ENCODE data around the gene YY1.
A peak's percentile ranks its signal among the peaks of the same experiment; 100 is the strongest.
"Not testable (repeated sequence)": the region's sequence is repeated elsewhere in the genome, so short reads cannot be mapped to it uniquely, and the experiment has no call there.

YY1 gene

DNA sequence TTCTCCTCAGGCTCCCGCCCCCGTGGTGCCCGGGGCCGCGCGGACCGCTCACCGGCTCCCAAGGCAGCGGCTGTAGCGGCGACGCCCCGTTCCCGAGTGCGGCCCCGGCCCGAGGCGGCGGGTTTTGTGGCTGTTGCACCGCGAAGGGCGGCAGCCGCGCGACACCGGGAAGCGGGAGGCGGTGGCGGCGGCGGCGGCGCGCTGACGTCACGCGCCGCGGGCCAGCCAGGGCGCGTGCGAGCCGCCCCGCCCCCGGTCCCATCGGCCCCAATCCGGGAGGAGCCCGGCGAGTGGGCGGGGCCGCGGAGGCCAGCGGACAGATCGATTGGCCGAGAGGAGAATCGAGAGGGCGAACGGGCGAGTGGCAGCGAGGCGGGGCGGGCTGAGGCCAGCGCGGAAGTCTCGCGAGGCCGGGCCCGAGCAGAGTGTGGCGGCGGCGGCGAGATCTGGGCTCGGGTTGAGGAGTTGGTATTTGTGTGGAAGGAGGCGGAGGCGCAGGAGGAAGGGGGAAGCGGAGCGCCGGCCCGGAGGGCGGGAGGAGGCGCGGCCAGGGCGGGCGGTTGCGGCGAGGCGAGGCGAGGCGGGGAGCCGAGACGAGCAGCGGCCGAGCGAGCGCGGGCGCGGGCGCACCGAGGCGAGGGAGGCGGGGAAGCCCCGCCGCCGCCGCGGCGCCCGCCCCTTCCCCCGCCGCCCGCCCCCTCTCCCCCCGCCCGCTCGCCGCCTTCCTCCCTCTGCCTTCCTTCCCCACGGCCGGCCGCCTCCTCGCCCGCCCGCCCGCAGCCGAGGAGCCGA lies at the start of gene YY1:
Gene YY1 (plus strand): TSS at position 726 of the 792 bp plus-strand sequence. CDS start 101 bp downstream, outside the sequence.
- peak; percentile 97 for DNase-seq (ENCODE audit: insufficient read length, low spot score)
- FAIRE-seq = peak; percentile 73

GRCh38 chr14:100190126-100190525 lies 48.8 kb upstream of the YY1 start:
- DNase-seq (ENCODE audit: insufficient read length, low spot score) (no peak), FAIRE-seq (no peak)

DNA sequence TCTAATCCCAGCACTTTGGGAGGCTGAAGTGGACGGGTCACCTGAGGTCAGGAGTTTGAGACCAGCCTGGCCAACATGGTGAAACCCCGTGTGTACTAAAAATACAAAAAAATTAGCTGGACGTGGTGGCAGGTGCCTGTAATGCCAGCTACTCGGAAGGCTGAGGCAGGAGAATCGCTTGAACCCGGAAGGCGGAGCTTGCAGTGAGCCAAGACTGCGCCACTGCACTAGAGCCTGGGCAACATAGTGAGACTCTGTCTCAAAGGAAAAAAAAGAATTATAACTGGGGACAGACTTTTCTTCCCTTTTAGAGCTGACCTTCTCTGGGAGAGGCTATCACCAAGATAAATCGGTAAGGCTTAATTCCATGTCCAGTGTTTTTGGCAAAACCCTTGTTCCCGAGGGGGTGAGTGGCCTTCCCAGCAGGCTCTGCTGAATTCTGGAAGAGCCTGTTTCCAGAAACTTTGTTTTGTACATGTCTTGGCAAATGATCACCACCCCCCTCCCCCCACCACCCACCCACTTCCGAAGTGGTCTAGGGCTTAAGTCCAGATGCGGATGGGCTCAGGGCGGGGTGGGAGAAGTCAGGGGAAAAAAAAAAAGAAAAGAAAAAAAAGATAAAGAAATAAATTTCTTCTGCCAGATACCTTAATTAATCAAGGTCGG lies 47.2 kb upstream of the YY1 start:
- no peak for FAIRE-seq

GRCh38 chr14:100192250-100192671 lies 46.7 kb upstream of the YY1 start:
- DNase-seq (ENCODE audit: insufficient read length, low spot score) (no peak), FAIRE-seq (no peak)

More for the DNA sequence above, 47.2 kb upstream of the YY1 start:
- no peak for DNase-seq (ENCODE audit: insufficient read length, low spot score)

- FAIRE-seq (peak; percentile 97), DNase-seq (ENCODE audit: insufficient read length, low spot score) (peak; percentile 99)
Measured at GRCh38 chr14:100192672-100193416, 46.1 kb upstream of the YY1 start.

GRCh38 chr14:100193417-100194357 lies 45.3 kb upstream of the YY1 start:
- DNase-seq (ENCODE audit: insufficient read length, low spot score) (no peak), FAIRE-seq (no peak)

DNA sequence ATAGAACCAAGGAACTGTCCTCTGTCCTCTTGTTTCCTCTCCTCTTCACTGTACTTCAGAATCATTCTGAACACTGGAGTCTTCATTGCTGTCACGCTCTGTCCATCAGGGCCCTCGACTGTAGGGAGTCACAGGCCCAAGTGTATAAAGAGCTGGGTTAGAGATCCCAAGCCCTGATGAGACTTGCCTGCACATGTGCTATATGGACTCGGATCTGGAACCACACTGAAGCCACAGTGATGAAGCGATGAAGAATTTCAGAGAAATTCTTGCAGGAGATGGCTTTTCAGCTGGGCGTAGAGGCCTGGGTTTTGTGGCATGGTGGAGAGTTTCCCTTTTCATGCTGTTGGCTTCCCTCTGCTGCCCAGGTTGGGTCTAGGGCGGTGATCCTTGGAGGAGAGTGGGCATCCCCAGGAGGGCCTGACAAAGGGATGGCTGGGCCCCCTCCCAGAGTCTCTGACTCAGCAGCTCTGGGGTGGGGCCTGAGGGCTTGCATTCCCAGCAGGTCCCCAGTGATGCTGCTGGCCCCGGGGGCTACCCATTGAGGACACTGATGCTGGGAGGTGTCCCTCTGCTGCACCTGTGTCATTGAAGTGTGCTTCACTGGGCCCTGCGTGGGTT lies 39.6 kb upstream of the YY1 start:
- FAIRE-seq (no peak), DNase-seq (ENCODE audit: insufficient read length, low spot score) (no peak)

GRCh38 chr14:100200311-100200710 lies 38.6 kb upstream of the YY1 start:
- FAIRE-seq (no peak), DNase-seq (ENCODE audit: insufficient read length, low spot score) (no peak)

DNA sequence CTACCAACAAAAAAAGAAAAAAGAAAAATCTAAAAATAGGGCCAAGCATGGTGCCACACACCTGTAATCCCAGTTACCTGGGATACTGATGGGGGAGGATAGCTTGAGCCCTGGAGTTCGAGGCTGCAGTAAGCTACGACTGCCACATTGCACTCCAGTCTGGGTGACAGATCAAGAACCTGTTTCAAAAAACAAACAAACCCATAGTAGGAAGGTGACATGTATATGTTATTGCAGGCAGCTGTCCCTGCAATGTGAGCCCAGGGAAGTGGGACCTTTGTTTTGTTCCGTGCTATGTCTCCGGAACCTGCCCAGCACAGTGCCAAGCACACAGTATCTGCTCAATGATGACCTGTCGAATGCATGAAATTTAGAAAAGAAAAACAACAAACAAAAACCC lies 37.2 kb upstream of the YY1 start:
- DNase-seq (ENCODE audit: insufficient read length, low spot score) (no peak), FAIRE-seq (no peak)

GRCh38 chr14:100202712-100203111 lies 36.2 kb upstream of the YY1 start:
- FAIRE-seq (no peak), DNase-seq (ENCODE audit: insufficient read length, low spot score) (no peak)

DNA sequence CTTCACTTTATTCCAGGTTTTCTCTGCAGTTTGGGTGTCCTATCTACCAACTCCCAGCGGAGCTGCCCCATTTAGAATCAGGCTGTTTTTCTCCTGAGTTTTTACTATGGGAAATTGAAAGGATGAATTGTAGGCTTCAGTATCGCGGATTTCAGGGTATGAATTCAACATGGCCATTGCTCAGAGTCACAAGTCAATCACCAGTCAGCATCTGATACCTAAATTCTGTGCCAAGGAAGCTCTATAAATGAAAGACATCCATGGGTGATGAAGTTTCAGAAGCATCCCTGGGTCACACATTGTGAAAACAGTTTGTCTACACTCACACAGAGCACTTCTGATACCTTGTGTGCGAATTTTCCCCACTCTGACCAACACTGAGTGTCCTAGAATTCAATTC lies 35.8 kb upstream of the YY1 start:
- no peak for DNase-seq (ENCODE audit: insufficient read length, low spot score)
- no peak for FAIRE-seq

DNA sequence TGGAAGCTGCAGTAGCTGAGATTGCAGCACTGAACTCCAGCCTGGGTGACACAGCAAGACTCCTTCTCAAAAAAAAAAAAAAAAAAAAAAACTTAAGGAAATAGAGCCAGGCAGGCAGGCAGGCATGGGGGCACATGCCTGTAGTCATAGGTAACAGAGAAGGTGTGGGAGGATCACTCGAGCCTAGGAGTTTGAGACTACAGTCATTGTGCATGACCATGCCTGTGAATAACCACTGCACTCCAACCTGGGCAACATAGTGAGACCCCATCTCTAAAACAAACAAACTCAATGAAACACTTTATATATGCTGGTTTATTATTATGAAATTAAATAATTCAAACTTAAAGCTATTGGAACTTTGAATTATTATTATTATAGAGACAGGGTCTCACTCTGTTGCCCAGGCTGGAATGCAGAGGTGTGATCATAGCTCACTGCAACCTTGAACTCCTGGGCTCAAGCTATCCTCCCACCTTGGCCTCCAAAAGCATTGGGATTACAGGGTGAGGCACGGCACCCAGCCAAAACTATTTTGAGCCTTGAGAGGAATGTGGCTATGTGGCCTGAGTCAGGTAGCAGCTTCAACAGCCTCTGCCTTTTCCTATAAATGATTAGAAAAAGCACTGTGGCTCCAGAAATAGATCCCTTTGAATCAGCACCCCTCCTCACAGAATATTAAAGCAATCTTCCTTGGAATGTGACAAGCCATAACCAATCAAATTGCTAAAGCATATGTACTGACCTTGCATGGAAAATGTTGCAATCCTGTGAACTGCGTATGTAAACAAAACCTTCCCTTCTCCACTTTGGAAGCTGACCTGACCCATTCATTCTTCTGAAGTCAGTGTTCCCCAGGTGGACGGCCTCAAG lies 34.7 kb upstream of the YY1 start:
- DNase-seq (ENCODE audit: insufficient read length, low spot score) (no peak), FAIRE-seq (no peak)

- DNase-seq (ENCODE audit: insufficient read length, low spot score); FAIRE-seq: not testable (repeated sequence)
Measured at GRCh38 chr14:100204835-100205167, 34.1 kb upstream of the YY1 start.

DNA sequence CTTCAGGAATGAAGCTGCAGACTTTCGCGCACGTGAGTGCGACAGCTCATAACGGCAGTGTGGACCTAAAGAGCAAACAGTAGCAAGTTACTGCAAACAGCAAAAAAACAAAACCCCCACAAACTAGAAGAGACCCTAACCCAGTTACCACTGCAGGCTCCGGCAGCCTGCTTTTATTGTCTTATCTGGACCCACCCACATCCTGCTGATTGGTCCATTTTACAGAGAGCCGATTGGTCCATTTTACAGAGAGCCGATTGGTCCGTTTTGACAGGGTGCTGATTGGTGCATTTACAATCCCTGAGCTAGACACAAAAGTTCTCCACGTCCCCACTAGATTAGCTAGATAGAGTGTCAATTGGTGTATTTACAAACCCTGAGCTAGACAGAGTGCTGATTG lies 31.4 kb upstream of the YY1 start:
- not testable (repeated sequence) for FAIRE-seq

GRCh38 chr14:100208136-100208535 lies 30.8 kb upstream of the YY1 start:
- DNase-seq (ENCODE audit: insufficient read length, low spot score) = not testable (repeated sequence)

More for the DNA sequence above, 31.4 kb upstream of the YY1 start:
- DNase-seq (ENCODE audit: insufficient read length, low spot score) = not testable (repeated sequence)

GRCh38 chr14:100211366-100211765 lies 27.6 kb upstream of the YY1 start:
- no peak for DNase-seq (ENCODE audit: insufficient read length, low spot score)
- no peak for FAIRE-seq

More at GRCh38 chr14:100208136-100208535, 30.8 kb upstream of the YY1 start:
- FAIRE-seq = not testable (repeated sequence)

GRCh38 chr14:100211893-100212292 lies 27.1 kb upstream of the YY1 start:
- FAIRE-seq = no peak
- no peak for DNase-seq (ENCODE audit: insufficient read length, low spot score)

GRCh38 chr14:100212476-100213333 lies 26.2 kb upstream of the YY1 start:
- FAIRE-seq = no peak
- no peak for DNase-seq (ENCODE audit: insufficient read length, low spot score)

All from GM19239 (cell line).